ENCODE results near the gene HTR5A. TPM values are rescaled to one million over a fixed set of nuclear protein-coding genes. Genes with fewer than 3 reads are reported as not detected.
"Not testable (repeated sequence)": the region's sequence is repeated elsewhere in the genome, so short reads cannot be mapped to it uniquely, and the experiment has no call there.

HTR5A gene
- not detected for polyA plus RNA-seq (2013, experiment 1 of 2; ENCODE audit: insufficient read length)
- not detected for polyA plus RNA-seq (2013, experiment 2 of 2; ENCODE audit: insufficient read length)

DNA sequence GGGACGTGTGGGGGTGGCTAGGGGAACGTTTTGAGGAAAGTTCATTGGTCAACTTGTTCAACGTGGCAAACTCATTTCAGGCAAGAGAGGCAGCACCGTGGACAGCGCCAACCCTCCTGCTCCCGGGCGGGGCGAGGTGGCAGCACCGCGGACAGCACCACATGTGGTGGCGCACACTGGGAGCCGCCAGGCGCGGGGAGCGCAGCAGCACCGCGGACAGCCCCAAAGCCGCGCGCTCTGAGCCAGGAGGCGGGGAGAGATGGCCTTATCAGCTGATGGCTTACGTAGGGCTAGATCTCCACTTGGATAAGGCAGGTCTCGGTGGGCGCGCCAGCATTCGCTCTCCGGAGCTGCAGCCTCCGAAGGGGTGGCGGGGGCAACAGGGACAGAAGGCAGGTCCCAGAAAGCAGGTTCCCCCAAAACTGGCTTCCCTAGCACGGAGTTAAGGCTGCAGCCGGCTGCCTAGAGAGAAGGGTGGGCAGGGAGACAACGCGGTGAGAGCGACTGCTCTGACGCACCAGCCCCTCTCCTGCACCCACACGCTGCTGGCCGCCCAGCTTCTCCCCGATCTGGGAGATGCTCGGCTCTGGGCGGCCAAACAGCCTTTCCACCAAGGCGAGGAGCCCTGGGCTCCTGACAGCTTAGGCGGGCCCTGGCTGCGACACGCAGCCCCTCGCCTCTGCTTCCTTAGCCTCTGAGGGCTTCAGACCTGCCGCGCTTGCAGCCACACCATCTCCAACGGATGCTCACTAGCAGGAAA is at the start of gene HTR5A:
TSS of gene HTR5A (plus strand) at position 333 of the 760 bp plus-strand sequence. CDS start 576 bp downstream, outside the sequence.
- peak; percentile 79 for DNase-seq

DNA sequence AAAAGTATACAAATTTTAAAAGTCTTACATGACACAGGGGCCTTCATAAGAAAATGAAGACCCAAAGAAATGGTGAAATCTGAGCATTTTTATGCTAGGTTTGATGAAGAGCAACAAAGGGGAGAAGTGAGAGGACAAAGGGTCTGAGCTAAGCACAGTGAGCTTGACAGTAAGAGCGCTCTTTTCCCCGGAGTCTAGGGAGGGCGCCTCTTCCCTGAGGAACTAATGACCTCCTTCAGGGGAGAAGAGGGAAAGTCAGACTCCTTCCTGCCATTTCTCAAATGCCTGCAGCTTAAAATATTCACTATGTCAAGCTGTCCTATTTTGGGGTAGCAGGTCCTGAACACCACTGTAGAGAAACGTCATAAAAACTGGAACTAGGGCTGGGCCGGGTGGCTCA is 49.1 kb upstream of the HTR5A start:
- no peak for DNase-seq

DNA sequence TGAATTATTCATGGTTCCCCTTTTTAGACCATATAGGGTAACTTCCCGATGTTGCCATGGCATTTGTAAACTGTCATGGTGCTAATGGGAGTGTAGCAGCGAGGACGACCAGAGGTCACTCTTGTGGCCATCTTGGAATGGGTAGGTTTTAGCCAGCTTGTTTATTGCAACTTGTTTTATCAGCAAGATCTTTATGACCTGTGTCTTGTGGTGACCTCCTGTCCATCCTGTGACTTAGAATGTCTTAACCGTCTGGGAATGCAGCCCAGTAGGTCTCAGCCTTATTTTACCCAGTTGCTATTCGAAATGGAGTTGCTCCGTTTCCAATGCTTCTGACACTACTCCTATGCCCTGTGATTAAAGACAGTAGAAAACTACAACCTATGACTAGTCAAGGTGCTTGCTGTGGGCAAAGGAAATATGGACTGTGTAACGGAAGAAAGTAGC is 48.4 kb upstream of the HTR5A start:
- no peak for DNase-seq

DNA sequence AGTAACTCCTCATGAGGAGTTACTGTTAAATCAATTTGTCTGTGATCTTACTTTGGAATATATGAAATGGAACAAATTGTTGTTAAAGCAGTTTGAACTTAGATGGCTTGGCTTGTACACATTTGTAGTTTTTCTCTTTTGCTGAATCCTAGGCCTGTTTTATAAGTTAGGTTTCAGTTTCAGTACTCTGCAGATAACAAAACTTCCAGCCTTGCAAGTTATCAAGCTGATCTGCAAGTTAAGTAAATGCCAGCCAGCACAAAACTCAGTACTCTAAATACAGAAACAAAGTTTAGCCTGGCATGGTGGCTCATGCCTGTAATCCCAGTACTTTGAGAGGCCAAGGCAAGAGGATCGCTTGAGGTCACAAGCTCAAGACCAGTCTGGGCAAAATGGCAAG is 42.2 kb upstream of the HTR5A start:
- no peak for DNase-seq

DNA sequence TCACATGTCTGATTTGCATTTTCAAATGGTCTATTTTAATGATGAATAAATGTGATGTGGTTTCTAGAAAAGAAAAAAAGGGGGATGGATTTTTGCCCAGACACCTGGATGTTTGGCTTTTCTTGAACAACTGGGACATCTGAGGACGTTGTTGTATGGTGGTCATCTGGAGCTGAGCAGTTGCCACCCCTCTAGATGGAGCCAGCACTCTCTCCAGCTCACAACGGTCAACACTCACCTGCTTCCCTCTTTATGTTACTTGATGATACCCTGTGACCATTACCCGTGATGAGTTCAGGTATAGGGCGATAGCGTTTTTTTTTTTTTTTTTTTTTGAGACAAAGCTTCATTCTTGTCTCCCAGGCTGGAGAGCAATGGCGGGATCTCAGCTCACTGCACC is 37.1 kb upstream of the HTR5A start:
- no peak for DNase-seq

DNA sequence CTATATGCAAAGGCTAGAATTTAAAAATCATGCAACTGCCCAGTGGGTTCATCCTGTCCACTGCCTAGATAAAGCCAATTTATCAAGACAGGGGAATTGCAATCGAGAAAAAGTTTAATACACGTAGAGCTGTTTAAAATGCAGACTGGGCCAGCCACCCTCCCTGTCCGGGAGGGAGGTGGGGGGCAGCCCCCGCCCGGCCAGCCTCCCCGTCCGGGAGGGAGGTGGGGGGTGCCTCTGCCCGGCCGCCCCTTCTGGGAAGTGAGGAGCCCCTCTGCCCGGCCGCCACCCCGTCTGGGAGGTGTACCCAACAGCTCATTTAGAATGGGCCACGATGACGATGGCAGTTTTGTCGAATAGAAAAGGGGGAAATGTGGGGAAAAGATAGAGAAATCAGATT is 35.6 kb upstream of the HTR5A start:
- DNase-seq, result not testable (repeated sequence)

DNA sequence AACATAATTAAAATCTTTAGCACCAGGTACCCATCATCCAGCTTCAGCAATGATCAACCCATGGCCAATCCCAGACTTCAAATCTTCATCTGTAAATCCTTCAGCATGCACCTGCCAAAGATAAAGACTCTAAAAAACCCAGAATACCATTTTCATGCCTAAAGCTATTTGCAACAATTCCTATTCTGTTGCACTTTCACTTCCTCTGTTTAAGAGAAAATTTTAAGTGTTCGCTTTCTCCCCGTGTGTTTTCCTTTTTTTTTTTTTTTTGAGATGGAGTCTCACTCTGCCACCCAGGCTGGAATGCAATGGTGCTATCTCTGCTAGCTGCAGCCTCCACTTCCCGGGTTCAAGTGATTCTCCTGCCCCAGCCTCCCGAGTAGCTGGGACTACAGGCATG is 31.8 kb upstream of the HTR5A start:
- DNase-seq, result no peak

DNA sequence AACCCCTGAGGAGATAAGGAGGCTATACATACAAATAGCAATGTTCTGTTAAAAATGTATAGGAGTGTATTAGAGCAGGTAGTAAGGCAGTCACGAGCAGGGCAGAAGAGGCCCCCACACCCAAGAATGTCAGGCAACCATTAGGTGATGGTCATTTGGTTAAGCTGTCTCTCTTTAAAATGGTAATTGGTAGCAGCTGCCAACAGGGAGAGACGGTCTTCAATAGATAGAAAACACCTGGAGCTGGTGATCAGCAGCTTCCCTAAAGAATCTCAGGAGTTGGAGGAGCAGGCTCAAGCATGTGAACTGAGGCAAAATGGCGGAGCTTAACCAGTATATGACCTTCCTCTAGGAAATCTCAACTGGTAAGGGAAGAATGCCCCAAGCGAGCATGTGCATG is 26.4 kb upstream of the HTR5A start:
- no peak for DNase-seq

DNA sequence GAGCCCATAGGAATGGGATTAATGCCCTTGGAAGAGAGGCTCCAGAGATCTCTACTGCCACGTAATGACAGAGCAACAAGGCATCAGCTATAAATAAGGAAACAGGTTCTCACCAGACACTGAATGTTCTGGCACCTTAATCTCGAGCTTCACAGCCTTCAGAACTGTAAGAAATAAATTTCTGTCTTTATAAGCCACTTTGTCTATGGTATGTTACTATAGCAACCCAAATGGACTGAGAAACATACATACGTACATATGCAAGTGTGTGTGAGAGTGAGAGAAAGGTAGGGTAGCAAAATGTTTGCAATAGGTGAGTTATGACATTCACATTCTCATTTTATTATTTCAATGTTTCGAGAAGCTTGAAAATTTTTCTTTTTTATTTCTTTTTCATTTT is 22.1 kb upstream of the HTR5A start:
- no peak for DNase-seq

DNA sequence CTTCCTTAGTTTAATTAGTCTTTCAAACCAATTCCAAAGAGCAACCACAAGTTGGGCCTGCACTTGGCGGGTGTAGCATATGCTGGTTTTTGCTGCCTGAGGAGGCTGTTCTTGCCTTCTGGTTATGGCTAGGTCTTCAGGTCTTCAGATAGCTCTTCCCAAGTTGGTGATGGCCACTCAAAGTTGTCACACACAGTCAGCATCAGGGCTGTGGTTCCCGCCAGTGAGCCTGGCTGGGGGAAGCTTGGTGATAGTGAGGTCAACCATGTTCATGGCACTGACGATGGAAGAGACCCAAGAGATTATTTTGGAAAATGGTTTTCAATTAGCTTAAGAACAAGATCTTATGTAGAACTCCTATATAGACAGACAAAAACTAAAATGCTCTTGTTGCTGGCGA is 18.8 kb upstream of the HTR5A start:
- no peak for DNase-seq

DNA sequence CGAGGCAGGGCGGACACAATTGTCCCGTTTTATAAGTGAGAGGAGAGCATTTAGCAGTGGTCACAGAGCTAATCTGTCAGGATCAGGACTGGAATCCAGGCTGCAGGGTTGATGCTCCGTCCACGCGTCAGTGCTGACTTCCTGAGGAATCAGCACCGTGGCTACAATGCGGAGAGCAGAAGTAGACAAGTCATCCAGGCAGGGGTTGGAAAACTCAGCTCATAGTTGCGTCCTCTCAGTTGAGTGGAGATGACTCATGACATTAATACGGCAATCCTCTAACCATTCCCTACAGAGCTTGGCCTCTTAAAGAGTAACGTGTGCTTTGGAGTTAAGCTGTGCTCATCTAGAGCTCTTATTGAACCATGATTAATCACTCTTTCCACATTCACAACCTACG is 17.1 kb upstream of the HTR5A start:
- no peak for DNase-seq

DNA sequence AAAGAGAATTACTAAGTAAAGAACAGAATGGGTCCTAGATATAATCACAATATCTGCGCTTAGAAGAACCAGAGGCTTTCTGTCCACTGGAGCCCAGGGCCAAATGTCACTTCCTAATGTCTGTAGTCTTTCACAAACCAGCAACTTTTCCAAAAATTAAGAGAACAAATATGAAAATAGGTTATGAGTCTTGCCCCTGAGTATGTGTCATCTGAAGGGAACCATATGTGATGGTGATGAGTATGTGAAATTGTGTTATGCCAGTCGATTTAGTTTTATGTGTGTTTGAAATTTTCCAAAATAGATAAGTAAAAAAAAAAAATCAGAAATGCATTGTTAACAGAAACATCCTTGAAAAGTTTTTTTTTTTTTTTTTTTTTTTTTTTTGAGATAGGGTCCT is 15.4 kb upstream of the HTR5A start:
- no peak for DNase-seq

DNA sequence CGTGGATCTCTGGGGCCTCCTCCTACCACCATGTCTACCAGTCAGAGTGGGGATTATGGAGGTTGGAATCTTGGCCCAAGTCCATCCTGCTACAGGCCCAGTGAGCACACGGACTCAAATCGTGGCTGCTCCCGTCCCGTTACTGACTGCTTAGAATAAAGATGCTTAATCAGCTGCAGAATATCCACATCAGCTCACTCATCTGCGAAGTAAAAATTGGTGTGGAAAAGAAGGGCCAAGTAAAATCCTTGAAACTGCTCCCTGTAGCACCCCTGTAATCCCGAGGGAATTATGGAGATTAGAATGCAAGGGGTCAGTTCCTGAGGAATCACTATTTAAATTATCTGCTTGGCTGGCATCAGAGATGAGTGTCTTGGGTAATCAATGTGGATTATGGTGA is 13.0 kb upstream of the HTR5A start:
- DNase-seq, result no peak

DNA sequence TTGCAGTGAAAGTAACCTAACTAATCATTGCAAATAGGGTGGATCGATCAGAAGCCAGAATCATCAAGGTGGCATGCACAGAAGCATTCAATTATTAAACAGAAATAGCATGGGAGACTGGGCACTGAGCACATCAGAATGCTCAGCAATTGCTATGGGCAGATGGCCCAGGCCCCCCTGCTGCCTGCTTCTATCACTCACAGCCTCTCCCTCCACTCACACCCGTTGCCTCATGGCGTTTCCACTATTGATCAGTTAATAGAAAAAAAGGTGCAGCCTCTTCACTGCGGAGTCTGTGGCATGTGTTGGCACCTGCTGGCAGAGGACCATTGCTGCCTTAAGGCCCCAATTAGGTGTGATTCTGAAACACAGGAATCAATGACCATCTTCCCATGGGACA is 11.2 kb upstream of the HTR5A start:
- DNase-seq, result no peak

DNA sequence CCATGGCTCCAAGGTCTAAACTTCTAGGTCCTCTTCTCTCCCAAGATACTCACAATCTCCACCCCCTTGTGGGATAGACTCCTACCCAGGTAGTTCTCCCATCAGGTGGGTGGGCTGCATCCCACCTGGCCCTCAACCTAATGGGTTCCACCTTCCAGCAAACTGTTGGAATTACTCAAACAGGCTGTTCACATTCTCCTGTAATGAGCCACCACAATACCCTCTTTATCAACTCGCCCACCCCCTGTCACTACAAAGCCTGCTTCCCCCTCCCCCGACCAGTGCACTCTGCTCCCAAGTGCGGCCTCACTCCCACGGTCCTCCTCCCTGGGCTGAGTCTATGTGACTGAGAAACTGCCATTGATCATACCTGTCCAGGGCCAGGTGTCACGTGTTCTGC is 10.4 kb upstream of the HTR5A start:
- no peak for DNase-seq

DNA sequence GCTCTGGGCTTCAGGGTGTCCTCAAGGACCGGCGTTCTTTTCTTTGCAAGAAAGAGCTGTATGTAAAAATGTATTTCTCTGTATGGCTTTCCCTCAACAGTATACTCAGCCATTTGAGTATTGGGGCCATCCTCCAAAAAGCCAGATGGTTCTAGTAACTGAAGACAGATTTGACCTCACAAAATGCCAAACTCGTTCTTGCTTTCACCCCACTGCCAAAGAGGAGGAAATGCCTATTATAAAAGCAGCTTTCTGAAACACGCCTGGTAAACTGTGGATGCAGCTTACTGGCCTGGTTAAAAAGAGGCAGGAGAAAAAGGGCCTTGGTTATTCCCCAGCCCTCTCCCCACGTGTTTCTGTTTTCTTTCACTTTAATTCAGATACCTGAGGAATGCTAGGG is 7.7 kb upstream of the HTR5A start:
- no peak for DNase-seq

DNA sequence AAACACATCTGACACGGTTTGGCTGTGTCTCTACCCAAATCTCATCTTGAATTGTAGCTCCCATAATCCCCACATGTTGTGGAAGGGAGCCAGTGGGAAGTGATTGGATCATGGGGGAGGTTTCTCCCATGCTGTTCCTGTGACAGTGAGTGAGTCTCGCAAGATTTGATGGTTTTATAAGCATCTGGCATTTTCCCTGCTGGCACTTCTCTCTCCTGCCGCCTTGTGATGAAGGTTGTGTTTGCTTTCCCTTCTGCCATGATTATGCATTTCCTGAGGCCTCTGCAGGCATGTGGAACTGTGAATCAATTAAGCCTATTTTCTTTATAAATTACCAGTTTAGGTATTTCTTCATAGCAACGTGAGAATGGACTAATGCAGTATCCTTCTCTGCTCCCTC is 5.9 kb upstream of the HTR5A start:
- no peak for DNase-seq

DNA sequence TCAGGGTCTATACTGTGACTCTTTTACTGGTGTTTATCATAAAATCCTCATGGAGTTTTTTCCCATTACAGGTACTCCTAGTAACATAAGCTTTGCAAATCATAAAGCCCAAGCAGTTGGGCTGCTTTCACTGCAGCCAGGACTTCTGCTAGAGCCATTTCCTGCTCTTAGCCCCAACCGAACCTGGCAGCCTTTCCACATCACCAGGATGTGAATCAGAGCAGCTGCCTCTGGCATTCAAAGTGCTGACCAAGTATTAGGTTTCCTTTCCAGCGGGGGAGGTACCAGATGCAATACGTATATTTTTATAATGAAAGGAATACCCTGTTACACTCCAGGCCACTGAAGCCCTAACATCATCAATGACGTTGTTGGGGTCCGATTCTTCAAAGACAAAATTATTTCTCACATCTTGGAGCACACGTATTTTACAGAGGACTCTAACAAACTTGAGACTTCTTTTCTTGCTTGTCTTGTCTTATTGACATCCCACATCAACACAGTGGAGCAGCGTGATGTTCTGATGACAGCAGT is 3.6 kb upstream of the HTR5A start:
- DNase-seq, result peak; percentile 14

DNA sequence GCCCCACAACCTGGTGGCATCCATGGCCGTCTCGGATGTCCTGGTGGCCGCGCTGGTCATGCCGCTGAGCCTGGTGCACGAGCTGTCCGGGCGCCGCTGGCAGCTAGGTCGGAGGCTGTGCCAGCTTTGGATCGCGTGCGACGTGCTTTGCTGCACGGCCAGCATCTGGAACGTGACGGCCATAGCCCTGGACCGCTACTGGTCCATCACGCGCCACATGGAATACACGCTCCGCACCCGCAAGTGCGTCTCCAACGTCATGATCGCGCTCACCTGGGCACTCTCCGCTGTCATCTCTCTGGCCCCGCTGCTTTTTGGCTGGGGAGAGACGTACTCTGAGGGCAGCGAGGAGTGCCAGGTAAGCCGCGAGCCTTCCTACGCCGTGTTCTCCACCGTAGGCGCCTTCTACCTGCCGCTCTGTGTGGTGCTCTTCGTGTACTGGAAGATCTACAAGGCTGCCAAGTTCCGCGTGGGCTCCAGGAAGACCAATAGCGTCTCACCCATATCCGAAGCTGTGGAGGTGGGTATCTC is 1.1 kb downstream of the HTR5A start:
- DNase-seq, result no peak

DNA sequence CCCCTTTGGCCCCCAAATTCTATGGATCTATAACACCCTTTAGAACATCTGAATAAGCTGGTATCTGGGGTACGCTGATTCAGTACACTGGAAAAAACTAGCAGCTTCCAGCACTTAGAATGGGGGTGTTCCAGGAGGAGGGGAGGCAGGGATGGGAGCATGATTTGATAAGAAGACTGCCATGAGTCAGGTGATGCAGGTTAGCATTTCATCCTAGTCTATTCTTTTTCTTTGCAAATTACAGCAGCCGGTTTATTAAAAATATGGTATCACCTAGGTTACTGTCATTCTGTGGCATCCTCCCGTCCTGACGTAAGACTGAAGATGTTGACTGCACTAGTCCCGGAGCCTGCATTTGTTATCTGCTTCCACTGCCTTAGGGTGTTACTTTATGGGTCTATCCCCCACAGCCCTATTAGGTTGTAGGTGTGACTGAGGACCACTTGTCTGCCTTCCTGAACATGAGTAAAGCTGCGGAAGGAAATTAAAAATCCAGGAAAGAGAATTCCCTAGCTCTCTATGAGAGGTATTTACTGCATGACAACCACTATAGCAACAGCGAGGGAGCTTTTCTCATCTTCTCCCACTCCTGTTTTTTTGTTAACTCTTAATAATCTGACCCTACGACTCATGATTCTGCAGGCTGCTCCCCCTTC is 1.9 kb downstream of the HTR5A start:
- DNase-seq, result no peak

DNA sequence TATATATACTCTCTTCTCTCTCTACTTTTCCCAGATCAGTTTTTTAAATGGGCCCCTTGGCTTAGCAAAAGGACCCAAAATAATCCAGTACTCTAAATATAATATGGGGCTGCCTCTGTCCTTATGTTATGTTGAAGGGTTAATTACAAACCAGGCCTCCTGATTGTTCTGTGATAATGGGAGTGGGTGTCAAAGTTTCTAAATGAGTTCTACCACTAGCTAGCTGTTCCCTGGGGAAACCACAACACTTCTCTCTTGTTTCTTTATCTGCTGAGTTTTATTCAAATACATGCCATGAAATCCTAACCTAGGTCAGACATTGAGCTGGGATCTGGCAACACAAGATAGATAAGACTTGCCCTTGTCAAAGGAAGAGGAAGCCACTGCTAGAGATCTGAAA is 3.8 kb downstream of the HTR5A start:
- no peak for DNase-seq

DNA sequence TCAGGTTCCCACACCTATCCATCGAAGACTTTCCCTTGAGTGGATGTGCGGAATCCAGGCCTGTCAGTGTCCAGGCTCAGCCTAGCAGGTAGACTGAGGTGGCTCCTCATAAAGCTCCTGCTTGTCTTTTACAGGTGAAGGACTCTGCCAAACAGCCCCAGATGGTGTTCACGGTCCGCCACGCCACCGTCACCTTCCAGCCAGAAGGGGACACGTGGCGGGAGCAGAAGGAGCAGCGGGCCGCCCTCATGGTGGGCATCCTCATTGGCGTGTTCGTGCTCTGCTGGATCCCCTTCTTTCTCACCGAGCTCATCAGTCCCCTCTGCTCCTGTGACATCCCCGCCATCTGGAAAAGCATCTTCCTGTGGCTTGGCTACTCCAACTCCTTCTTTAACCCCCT is 13.9 kb downstream of the HTR5A start:
- DNase-seq, result no peak

DNA sequence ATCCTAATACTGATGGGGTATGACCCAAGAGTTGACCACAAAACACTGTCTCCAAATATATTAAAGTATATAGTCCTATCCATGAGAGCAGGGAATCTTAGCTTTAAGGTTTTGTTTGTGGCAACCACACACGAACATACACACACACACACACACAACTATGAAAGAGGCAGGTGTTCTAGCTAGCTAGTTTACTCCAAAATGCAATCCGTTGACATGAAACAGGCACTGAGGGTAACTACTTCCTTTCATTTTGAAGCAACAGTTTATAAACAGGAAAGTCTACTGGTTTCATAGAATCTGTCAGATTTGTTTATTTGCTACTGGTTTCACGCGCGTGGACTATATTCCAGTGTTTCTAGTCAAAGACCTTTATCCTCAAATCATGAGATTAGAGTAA is 14.8 kb downstream of the HTR5A start:
- DNase-seq, result no peak

DNA sequence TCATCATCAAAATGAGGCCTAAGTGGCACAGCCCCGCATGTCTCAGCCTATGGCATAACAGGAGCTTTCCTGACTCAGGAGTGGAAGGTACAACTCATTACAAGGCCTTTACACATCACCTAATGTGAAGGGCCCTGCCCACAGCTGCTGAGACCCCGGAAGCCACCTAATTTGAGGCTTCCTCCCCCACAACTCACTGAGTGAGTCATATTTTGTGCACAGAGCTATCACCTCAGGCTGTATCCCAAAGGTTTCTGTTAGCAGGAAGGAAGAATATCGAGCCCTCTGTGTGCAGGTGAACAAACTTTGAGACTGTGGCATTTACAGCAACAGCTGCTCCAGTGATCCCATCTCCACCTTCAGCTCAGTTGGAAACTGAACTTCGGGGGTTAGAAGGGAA is 20.6 kb downstream of the HTR5A start:
- DNase-seq, result no peak
